RKO (cell line): ENCODE data around the gene TMPO.
"Not testable (repeated sequence)": the region's sequence is repeated elsewhere in the genome, so short reads cannot be mapped to it uniquely, and the experiment has no call there.

Experiments
- DNase-seq: peaks from one replicate; pipeline ENCODE4 v3.0.0-alpha.2; 2016; ENCODE audit warnings: low spot score

The TMPO gene

DNA sequence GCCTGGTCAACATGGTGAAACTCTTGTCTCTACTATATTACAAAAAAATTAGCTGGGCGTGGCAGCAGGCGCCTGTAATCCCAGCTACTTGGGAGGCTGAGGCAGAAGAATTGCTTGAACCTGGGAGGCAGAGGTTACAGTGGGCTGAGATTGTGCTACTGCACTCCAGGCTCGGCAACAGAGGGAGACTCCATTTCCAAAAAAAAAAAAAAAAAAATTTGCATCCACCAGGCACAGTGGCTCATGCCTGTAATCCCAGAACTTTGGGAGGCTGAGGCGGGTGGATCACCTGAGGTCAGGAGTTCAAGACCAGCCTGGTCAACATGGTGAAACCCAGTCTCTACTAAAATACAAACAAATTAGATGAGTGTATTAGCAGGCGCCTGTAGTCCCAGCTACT is 3.6 kb upstream of the TMPO start:
- DNase-seq: not testable (repeated sequence)

DNA sequence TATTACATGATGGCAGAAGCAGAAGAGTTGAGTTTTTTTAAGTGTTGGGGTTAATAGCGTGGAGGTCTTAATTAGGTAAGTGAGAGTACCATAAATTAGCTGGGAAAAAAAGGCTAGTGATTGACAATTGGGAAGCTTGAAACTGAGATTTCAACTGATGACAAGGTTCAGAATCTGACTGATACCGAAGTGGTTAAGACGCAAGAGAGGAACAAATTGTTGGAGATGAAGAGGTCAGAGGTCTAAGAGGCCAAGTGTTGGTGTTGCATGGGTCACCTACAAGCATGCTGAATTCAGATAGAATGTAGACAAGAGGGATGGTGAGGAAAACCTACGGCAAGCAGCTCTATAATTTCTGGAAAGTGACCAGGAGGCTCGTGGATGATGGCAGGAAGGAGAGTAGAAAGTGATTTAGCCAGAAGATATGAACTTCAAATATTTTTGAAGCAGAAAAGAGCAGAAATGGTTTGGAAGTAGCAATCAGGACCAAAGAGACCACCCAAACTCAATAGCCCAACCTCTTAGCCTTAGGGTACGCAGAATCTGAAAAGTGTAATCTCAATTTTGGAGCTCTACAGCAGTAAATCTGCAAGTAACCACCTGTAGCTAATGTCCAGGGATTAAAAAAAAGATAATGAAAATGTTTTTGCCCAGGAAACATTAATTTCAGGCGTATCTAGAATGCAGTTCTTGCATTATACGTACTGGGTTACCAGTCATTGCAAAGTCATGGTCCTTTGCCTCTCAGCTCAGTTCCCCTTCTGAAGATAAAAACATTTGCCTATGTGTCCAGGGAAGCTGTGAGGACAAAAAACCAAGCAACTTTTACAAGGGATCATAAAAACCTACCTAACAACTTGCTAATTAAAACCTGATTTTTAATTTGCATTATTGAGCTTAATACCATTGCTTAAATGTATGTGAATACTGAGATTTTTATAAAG is 1.7 kb upstream of the TMPO start:
- DNase-seq: no peak

DNA sequence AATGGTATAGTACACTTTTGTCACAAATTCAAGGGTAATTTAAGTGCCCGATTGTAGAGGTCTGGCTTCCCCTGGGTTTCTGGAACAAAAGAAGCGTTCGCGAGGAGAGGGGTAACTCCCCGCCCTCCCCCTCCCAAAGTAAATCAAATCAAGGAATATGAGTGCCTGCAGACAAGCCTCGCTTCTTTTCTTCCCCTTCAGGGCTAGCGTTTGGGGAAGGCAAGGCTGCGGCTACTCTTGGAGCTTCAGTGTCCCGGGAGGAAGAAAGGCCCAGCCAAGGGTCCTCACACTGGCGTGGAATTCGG is 456 bp upstream of the TMPO start:
- DNase-seq: no peak

DNA sequence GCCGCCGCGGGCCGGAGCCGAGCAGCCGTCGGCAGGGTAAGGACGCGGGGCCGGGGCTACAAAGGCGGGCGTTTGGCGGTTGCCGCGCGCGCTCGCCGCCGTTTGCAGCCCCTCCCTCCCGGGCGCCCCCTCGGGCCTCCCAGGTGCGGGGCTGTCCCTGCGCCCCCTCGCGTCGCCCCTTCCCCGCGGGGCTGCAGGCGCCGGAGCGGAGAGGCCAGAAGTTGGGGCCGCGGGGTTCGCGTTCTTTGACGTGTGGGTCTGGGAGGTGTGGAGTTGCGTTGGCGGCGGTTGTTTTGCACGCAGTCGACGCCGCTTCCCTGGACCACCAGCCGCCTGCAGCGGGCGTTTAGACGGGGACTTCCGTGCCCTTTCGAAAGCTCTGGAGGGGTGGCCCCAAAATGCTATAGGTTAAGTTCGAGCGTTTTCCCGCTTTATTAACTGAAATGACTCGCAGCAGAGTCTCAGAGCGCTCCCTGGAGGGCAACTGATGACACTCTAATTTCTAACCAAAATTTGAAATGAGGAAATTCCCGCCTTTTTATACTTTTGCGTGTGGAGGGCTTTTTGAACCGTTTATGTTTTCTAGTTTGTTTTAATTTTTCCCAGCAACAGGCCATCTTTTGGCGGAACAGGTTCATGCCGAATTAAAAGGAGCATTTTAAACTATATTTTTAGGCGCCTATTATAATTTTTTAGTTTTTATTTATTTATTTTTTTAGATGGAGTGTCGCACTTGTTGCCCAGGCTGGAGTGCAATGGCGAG is 902 bp downstream of the TMPO start:
- DNase-seq: peak; percentile 95

DNA sequence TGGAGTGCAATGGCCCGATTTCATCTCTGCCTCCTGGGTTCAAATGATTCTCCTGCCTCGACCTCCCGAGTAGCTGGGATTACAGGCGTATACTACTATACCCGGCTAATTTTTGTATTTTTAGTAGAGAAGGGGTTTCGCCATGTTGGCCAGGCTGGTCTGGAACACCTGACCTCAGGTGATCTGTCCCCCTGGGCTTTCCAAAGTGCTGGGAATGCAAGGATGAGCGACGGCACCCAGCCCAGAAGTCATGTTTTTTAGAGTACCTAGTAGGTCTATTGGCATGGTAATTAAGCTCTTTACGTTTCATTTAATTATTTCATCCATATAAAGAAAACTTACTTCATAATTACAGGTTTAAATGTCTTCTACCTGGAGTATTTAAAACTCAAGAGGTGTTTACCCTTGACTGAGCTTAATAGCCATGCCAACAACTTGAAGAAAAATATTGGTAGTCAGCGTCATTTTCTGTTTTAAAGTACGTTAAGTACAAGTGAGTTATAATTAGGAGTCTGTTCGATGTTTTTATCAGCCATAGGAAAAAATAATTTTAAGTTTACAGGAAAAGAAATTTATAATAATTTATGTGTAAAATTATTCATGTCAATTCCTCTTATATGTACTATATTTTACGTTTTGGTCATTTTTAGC is 4.0 kb downstream of the TMPO start:
- DNase-seq: no peak

DNA sequence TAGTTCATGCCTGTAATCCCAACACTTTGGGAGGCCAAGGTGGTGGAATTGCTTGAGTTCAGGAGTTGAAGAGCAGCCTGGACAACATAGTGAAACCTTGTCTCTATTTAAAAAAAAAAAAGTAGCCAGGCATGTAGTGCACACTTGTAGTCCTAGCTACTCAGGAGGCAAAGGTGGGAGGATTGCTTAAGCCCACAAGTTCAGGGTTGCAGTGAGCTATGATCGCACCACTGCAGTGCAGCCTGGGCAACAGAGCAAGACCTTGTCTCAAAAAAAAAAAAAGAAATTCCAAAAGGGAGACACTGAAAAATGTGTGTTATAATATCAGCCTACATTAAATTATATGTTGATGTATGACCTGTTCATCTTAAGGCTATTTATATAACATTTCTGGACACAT is 14.7 kb downstream of the TMPO start:
- DNase-seq: no peak

DNA sequence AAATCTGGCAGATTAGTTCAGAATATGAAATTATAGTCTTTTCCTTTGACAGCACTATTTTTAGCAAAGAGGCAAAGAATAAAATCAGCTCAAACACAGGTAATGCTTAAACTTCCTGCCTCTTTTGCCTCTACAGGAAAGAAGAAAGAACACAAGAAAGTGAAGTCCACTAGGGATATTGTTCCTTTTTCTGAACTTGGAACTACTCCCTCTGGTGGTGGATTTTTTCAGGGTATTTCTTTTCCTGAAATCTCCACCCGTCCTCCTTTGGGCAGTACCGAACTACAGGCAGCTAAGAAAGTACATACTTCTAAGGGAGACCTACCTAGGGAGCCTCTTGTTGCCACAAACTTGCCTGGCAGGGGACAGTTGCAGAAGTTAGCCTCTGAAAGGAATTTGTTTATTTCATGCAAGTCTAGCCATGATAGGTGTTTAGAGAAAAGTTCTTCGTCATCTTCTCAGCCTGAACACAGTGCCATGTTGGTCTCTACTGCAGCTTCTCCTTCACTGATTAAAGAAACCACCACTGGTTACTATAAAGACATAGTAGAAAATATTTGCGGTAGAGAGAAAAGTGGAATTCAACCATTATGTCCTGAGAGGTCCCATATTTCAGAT is 17.4 kb downstream of the TMPO start:
- peak; percentile 83 for DNase-seq

DNA sequence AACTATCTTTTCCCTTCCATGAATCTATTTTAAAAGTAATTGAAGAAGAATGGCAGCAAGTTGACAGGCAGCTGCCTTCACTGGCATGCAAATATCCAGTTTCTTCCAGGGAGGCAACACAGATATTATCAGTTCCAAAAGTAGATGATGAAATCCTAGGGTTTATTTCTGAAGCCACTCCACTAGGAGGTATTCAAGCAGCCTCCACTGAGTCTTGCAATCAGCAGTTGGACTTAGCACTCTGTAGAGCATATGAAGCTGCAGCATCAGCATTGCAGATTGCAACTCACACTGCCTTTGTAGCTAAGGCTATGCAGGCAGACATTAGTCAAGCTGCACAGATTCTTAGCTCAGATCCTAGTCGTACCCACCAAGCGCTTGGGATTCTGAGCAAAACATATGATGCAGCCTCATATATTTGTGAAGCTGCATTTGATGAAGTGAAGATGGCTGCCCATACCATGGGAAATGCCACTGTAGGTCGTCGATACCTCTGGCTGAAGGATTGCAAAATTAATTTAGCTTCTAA is 18.4 kb downstream of the TMPO start:
- no peak for DNase-seq

DNA sequence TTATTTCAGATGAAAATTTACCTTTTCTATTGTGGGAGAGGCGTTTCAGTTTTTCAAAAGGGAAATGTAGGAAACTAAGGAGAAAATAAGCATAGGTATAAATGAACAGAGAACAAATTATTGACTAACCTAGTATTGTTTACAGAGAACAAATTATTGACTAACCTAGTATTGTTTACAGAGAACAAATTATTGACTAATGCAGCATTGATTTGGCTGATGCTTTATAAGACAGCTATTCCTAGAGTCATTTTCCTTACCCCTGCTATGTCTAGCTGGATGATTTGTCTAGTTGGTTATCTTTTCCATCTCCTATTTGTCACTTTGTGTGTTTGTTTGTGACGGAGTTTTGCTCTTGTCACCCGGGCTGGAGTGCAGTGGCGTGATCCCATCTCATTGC is 22.6 kb downstream of the TMPO start:
- no peak for DNase-seq

DNA sequence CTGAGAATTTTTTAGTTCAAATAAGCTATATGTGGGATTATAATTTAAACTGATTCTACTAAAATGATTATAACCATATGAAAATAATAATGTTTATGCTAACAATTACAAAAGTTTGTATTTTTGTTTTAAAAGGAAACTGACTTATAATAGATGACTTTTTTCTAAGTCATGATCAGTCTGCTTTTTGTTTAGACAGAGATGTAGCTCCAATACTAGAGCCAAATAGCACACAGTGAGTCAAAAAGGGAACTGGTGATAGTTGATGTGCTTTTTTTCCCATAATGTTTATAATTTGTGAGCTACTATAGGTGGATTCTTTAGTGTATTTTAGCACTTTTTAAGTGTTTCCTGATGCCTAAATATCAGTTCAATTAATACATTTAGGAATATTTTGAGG is 28.3 kb downstream of the TMPO start:
- no peak for DNase-seq

DNA sequence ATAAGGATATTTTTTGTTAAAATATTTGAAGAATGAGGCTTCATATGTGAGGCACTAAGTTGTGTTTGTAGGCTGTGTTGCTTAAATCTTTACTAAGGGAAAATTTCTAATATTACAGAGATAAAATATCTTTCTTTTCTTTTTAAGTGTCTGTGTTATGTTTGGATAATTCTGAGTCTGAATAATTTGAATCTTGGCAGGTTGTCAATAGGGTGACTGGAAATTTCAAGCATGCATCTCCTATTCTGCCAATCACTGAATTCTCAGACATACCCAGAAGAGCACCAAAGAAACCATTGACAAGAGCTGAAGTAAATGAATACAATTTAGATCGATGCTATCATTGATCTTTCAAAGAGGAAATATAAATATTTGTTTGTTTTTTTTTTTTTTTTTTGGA is 29.4 kb downstream of the TMPO start:
- no peak for DNase-seq

DNA sequence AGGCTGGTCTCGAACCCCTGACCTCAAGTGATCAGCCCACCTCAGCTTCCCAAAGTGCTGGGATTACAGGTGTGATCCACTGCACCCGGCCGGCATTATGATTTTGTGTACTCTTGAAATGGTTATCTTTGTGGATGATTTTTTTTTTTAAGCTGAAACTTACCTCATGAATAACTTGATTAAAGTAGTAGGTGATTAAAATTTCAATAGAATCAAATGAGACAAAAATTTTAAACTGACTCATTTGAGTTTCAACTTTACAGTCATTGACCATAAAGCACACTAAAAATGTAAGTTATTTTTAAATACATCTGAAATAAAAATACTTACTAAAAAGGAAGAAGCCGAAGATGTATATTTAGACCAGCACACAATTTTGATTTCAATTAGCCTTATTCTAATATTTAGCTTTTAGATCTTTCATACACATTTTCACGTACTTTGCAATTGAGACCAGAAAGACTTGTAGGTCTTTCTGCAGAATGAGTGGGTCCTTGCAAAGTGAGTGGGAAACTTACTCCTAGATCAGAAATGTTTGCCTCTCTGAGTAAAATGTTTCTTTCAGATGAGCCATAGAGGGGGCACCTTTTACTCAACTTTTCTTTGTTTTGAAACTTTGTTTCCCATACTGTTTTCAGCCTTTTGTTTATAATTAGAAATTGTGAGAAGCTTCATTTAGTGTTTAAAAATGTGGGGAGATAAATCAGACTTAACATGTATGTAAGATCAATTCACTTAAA is 34.2 kb downstream of the TMPO start:
- DNase-seq: no peak

DNA sequence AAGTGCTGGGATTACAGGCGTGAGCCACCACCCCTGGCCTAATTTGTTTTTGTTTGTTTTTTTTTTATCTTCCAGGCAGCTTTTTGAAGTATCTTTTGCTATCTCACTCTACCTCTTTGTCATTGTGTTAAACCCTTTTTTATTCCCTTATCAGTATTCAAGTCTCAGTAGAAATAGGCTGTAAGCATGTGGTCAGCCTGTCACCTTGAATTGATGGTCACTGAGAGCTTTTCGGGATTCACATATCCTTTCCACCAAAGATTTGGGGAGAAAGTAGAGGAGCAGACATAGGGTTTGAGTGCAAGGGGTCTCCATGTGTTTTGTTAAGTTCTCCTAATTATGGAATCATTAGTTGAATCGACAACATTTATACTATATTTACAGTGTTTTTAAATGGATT is 36.4 kb downstream of the TMPO start:
- DNase-seq: no peak

DNA sequence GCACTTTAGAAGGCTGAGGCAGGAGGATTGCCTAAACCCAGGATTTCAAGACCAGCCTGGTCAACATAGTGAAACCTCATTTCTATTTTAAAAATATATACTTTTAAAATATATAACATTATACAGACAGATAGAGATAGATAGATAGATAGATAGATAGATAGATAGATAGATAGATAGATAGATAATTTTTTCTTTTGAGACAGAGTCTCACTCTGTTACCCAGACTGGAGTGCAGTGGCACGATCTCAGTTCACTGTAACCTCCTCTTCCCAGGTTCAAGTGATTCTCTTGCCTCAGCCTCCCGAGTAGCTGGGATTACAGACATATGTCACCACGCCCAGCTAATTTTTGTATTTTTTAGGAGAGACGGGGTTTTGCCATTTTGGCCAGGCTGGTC is 42.7 kb downstream of the TMPO start:
- DNase-seq: not testable (repeated sequence)

DNA sequence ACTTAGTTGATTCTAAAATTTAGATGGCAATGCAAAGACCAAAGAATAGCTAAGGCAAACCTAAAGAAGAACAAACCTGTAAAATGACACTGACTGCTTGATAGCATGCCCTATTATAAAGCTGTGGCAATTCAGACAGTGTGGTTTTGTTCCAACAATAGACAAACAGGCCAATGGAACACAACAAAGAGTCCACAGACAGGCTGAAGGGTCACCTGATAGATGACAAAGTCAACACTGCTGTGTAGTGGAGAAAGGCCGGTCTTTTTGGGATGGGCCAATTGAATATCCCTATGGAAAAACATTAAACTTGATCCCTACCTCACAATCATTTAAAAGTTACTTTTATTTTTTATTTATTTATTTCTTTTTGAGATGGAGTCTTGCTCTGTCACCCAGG is 44.3 kb downstream of the TMPO start:
- DNase-seq: no peak

DNA sequence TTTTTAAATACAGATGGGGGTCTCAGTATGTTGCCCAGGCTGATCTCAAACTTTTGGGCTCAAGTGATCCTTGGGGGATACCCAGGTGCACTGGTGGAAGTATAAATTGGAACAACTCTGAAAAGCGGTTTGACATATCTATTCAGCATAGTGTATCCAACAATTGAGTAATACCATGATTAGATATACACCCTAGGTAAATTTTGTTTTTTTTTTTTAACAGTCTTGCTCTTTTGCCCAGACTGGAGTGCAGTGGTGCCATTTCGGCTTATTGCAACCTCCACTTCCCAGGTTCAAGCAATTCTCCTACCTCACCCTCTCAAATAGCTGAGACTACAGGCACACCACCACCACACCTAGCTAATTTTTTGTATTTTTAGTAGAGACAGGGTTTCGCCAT is 46.5 kb downstream of the TMPO start:
- no peak for DNase-seq

DNA sequence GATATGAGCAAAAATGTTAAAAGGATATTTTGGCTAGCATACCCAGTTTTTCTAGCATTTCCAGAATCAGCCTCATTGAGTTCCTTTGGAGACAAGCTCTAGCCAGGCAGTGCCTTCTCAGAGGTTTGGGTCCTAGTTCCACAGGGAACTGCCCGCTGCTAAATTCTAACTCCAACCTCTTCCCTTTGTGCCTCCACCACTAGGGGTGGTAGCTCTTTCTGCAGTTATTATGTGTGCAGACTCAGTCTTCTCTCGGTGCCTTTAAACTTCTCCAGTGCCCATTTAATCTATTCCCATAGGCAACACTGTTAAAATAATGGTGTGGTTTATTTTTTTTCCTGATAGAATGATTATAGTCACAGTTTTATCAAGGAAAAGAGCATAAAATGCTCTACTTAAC is 56.6 kb downstream of the TMPO start:
- peak; percentile 37 for DNase-seq

DNA sequence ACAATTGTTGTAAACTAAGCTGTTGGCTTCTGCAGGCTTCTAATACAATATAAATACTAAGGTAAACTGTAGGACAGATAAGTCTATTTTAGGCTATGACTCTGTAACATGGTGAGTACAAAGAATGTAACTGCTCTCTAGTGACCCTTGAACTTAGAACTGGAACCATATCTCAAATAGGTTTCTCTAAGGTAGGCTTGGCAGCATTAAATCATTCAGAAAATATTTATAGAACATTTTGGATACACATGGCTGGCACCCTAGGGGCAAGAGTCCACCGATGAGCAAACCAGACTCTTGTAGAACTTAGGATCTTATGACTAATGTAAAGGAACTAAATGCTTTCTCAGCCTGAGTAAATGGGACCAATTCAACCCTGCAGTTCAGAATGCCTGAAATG is 58.7 kb downstream of the TMPO start:
- no peak for DNase-seq

DNA sequence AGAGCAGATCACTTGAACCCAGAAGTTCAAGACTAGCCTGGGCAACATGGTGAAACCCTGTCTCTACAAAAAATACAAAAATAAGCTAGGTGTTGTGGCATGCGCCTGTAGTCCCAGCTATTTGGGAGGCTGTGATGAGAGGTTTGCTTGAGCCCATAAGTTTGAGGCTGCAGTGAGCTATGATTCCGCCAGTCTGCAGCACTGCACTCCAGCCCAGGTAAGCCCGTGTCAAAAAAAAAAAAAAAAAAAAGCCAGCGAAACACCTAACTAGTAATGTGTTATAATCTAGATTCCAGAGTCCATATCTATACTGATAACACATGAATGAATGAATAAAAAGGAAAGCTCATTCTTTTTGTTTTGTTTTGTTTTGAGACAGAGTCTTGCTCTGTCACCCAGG is 59.6 kb downstream of the TMPO start:
- no peak for DNase-seq

DNA sequence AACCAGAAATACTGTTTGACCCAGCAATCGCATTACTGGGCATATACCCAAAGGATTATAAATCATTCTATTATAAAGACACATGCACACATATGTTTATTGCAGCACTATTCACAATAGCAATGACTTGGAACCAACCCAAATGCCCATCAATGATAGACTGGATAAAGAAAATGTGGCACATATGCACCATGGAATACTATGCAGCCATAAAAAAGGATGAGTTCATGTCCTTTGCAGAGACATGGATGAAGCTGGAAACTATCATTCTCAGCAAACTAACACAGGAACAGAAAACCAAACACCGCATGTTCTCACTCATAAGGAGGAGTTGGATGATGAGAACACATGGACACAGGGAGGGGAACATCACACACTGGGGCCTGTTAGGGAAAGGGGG is 61.4 kb downstream of the TMPO start:
- DNase-seq: not testable (repeated sequence)

DNA sequence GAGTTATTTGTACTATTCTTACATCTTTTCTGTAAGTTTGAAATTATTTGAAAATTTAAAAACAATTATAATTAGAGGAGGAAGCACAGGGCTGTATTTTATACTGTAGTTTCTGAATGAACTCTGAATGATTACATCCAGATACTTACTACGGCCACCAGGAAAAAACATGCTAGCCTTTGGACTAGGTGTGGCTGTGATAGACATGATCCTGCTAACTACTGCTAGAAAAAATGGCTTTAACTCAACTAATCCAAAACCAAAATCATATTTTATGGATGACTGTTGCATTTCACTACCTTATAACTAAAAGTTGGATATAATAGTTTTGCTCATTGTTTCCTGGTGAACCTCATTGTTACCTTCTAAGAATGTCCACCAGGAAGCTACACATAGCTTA is 63.0 kb downstream of the TMPO start:
- DNase-seq: no peak

DNA sequence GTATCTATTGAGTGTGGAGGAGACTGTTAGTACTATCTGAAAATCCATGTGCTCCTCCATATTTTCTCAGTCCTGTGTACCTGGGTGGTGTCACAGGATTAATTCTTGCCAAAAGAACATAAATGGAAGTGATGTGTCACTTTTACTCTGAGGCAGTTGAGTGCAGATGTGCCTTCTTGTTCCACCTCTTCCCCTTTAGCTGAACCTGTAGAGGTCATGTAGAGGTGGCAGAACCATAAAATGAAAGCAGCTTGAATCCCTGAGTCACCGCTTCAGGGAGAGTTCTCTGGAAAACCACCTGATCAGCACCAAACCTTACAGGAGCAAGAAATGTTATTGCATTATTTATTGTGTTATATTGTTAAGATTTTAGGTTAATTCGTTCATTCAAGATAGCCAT is 63.4 kb downstream of the TMPO start:
- no peak for DNase-seq
